SW 1271 (cell line): Measurements from ENCODE around the gene ROR1.

Source experiments
- DNase-seq, 2 experiments: peaks; one replicate each; lab custom pipeline; 2025; lab: John Stamatoyannopoulos, UW

ROR1 gene

DNA sequence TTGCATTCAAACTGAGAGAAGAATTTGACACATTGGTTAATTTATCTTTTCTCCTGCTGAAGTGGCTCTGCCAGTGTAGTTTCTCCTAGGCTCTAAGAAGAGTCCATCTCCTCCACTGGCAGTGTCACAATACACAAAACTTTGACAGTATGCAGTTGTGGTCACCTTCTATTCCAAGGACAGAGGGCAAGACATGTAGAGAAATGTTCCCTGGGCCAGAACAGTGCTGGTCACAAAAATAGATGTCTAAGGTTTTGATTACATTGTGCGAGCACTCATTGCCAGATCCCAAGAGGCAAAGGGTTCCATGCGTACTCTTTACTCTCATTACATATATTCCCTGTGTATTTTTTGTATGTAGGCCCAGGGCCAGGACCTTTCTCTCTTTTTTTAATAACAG lies 281.5 kb downstream of the ROR1 start:
- DNase-seq = no peak

DNA sequence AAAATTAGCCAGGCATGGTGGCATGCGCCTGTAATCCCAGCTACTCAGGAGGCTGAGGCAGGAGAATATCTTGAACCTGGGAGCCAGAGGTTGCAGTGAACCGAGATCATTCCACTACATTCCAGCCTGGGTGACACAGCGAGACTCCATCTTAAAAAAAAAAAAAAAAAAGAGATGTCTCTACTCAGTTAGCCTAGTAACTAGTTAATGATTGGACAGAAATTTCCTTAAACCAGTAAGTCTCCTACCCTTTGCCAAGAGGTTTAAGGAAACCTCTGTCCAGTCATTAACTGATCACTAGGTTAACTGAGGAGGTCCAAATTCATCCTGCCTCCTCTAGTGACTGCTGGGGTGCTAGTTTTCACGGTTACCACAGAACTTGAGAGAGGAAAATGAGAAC lies 285.7 kb downstream of the ROR1 start:
- DNase-seq = no peak

DNA sequence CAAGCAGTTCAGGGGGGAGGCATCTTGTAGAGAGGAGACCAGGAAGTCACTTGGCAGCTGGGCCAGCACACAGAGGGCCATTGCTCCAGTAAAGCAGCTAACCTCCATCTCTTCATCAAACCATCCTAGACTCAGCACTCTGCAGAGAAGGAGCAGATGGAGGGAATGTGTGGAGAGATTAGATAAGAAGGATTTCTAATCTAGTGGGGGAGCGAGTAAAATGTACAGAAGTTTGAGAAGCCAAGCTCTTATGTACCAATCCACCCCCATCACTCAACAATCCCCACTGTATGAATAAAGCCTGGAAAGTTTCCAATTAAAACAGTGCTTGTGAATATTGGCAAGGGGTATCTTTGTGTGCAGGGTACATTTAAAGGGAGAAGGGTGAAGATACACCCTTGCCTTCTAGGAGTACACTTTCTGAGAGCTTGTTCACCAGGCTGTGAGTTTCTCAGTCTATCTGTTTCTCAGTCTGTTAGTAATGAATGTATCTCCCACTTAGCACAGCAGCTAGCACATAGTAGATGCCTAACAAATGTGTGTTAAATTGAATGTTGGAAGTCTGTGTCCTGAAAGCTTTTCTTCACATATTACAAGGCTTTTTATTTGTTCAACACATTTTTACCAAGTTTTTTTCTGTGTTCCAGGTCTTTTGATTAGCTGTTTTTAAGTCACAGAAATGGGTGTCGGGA lies 286.9 kb downstream of the ROR1 start:
- DNase-seq = no peak

DNA sequence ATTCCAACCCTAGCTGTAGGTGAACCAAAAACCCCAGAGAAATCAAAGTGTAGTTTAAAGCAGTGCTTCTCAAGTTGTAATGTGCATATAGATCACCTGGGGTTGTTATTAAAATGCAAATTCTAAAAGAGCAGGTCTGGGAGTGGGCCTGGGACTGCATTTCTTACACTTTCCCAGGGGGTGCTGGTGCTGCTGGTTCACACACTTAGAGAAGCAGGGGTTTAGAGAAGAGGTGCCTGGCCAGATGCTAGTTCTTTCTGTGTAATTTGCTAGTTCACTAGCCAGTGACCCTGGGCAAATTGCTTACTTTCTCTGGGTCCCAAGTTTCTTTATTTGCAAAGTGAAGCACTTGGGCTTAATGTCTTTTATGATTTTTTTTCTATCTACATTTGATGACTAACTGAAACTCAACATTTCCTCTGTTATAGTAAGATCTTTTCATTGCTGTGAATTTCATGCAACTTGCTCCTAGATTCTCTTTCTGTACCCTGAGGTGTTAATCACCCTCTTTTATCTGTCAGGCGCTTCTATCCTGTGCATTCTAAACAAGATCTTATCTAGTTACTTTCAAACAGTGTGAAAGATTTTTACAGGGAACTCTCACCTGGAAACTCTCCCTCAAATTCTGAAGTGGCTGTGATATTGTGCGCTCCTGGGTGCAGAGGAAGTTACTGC lies 287.8 kb downstream of the ROR1 start:
- no peak for DNase-seq

DNA sequence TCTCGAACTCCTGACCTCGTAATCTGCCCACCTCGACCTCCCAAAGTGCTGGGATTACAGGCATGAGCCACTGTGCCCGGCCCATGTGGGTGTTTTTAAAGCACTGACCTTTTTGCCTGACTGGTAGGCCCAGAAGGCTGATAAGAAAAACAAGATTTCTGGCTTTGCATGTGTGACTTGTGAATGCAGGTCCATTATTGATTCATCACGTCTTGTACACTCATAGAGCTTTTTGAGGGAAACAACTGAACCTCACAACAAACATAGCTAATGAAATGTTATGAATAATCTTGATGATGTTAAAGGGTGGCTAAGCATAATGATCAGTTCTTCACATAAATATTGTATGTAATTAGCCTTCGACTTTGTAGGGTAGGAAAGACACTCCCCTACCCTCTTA lies 288.7 kb downstream of the ROR1 start:
- DNase-seq = no peak

DNA sequence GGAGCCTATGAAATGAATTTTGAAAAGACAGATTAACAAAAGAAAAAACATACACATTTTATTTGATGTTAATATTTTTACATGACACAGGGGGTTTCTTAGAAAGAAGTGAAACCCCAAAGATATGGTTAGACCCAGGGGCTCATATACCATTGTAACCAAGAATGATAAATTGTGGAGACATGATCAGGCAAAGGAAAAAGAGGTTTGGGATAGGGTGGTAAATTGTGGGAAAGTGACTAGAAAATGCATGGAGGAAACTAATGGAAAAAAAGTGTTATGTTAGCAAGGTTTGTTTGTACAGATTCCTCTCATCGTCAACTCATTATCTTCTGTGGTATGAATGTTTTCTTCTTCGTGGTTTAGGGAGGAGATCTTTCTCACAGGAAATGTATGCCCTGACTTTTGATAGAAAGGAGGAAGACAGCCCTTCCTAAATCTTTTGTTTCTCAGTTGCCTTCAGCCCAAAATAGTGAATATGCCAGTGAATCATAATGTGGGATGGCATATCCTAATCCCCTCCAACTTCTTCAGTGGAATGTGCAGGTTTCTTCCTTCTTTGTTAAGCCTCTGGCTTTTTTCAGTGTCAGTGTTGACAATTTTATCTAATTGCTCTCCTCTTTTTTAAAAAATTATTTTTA lies 289.2 kb downstream of the ROR1 start:
- DNase-seq = peak in 1 of 2 experiments; percentile 3

DNA sequence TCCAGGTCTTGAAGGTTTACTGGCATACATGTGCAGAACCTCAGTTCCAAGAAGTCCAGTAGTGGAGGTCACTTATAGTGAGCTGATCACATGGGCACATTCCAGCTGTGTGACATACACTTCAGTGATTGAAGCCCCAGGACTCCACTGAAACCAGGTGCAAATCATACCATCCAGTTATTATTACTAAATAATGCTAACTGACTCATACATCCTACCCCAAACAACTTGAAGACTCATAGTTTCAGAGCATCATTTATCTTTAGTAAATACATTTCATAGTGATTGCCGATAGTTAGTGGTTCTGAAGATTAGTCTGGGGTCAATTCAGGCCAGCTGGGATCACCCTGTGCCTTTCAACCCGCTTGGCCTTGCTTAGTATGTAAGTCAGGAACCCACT lies 291.8 kb downstream of the ROR1 start:
- no peak for DNase-seq

DNA sequence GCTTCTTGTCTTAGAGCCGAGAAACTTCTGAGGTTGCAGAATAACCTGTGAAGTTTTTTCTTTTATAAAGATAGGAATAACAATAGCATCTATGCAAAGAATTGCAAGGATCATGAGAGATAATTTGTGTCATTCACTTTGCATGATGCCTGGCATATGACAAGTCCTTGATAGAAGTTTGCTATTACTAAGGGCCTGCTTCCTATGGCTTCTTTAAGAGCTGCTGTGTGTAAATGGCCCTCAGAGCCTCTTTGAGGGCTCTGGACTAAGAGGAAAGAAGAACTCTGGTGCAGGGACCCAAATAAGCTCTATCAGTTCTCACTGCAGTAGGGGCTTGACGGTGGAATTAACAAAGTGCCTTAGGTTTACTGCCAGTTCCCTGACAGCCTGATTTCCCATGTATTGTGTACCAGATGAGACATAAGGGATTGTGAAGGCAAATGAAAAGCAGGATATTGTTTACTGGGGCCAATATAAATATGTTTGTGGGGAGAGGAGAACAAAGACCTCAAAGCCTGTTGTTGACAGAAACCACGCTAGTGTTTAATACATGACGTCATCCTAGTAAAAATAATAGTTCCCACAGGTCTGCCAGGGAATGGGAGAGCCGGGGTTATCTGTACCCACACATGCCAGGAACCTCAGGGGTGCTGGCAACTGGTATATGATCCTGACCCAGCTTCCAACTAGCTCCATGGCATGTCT lies 298.4 kb downstream of the ROR1 start:
- no peak for DNase-seq

DNA sequence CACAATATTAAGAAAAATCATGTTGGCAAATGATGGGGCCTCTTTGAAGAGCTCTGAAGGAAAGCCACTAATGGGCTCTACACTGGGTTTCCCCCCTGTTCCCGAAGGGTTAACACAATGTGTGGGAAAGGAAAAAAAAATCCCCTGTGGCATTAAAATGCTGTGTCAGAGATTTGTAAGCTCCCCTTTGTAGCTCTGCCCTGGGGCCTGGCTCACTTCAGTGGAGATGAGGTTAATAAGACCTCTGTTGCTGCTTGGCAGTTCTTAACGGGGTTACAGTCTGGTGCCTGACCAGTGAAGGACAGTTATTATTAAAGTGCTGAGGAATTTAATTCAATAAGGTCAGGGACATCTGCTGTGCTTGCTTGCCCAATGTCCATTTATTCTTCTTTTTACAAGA lies 299.9 kb downstream of the ROR1 start:
- no peak for DNase-seq

DNA sequence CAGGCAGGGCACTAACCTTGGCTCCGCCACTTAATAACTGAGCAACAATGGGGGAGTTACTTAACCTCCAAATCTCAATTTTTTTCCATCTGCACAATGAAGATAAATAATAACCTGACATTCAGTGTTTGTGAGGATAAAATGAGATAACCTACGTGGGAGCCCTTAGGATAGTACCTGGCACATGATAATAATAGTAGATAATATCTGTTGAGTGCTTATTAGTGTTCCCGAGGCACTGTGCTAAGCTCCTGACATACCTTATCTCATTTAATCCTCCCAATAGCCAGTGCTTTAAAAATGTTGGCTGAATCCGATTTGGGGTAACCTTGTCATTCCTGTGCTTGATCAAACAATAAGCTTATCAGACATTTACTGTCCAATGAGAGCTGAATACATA lies 300.9 kb downstream of the ROR1 start:
- no peak for DNase-seq

DNA sequence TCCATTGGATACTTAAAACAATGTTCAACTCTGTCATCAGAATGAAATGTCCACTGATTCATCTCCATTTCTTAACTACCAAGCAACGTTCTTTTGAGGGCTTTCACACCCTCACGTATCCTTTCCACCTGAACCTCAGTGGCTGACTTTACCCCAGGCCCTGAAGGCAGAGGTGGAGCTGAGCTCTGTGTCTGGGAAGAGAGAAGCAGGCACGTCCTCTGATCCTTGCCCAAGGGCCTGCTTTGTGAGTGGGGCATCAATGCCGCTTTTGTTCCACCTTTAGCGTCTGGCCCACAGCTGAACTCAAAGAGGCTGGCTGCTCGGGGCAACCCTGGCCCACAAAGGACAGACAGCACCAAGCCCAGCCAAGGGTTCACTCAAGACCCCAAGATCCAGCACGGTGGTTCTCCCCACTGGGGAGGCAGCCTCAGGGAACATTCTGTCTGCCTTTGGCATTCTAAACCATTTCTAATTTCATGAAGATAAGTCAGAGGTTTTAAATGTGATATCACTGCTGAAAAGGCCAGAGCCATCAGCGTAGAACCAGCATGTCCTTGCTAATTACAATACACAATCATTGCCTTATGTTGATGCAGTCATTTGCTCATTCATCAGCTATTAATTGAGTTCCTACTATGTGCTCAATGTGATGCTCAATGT lies 303.6 kb downstream of the ROR1 start:
- DNase-seq = no peak

DNA sequence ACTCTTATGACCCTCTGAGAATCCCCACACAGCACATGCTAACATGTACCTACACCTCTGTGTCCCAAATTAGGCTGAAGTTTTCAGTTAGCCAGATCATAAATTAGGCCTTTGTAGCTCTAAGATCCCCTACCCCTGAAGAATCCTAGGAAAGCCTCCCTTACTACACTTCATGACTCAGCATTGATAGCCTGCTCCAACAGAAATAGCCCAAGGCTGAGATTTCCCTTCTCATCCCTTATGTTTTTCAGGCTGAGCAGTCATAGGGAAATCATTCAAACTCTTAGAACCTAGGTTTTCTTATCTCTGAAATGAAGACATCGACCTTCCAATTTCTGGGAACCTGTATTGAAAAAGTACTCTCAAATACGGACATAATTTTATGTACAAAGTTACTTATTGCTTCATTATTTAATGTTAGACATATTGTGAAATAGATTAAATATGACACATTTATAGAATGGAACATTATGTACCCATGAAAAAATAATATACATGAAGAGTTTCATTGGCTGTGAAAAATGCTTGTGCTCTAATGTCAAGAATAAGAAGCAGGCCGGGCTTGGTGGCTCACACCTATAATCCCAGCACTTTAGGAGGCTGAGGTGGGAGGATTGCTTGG lies 307.2 kb downstream of the ROR1 start:
- DNase-seq = no peak

DNA sequence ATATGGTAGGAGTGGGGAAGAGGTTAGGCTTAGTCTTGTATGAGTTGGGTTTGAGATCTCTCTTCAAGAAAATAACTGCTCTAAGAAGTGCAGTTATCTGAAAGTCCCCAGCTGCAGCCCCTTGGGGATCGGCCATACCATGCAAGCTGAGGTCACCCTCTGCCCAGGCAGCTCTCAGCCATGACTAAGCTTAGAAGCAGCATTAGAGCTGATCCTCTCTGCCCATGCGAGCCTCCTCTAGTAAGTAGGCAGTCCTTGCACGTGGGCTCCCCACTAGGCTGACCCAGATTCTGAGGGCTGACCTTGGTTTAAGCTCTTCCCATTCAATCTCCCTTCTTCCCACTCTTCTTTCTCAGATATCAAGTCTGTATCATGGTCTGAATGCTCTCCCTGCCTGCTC lies 308.6 kb downstream of the ROR1 start:
- no peak for DNase-seq

DNA sequence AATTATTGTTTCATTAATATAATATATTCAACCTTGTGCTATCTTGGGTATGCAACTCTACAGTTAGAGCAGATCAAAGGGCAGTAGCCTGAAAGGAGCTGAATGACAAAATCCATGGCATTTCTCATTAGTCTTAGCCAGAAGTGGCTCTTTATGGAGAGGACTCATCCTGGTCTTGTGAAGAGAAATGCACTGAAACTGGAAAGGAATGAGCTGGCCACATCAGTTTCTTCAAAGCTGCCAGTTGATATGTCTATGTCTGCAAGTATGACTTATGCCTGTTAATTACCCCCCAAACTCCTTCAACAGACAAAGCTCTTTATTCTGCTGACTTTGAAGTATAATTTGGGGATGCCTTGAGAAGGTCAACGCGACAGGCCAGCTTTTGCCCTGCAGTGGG lies 310.6 kb downstream of the ROR1 start:
- DNase-seq = no peak

DNA sequence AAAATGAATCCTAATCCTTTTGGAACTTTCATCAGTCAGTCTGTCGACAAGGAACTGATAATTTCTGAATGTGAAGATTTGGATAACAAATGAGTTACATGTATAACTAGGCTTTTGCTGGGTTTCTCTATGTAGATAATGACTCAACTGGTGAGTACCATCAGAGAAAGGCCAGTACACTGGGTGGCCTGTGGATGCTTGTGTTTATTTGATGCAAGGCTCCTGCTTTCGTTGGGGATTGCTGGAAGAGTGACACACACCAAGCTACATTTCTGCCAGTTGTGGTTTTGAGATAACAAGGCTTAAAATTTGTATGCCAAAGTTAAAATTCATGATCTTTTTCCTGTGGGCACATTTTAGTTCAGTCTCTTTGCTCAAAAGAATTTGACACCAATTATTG lies 314.0 kb downstream of the ROR1 start:
- DNase-seq = no peak

DNA sequence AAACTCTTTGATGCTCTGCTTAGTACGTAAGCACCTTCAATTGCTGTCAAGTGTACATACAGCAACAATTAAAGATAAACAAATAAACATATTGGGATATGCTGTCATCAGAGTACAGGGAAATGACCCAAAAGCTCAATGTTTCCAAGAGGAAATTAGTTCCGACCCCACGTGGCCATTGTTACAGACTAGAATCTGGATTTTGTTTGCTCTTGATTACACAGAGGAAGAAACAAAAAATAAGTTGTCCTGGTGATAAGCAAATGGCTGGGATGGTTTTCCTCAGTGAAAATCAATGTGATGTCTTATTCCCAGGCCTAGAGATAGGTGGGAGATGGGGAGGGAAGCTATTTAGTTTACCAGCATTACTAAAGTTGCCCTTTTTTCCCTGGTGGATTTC lies 316.6 kb downstream of the ROR1 start:
- DNase-seq = no peak

DNA sequence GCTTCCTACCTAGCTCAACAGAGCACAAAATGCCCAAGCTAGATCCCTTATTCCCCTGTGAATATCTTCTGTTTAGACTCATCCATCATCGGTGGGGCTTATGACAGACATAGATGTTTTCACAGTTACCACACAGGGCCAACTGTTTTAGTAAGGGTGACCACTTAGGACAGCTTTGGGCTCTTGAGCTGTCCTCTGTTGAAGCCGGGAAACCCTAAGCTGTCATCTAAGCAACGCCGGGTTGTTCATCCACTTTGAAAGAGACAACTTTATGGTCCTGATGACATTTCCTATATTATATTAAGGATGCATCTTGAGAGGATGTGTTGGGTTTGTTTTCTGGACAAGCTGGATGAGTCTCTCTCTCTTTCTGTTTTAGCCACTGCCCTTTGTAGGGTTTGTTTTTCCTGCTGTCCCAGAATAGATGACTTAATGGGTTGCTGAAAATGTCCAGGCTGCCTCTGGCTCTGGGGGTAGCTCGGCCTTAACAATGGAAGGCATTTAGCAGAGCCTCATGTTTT lies 319.1 kb downstream of the ROR1 start:
- no peak for DNase-seq

DNA sequence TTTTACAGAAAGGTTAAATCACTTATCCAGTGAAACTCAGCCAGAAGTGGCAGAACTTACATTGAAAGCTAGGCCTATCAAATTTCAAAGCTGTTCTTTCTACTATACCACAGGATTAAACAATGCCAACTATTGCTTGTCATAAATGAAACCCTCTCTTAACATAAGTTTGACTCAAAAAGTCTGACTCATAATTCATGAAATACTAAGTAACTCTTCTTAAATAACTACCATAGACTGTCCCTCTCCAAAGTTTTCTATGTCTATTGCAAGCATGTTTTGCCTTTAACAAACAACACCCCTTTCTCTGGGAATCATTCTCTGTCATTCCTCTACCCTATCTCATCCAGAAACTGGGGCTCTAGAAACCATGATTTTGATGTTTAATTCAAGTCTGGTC lies 320.1 kb downstream of the ROR1 start:
- no peak for DNase-seq

DNA sequence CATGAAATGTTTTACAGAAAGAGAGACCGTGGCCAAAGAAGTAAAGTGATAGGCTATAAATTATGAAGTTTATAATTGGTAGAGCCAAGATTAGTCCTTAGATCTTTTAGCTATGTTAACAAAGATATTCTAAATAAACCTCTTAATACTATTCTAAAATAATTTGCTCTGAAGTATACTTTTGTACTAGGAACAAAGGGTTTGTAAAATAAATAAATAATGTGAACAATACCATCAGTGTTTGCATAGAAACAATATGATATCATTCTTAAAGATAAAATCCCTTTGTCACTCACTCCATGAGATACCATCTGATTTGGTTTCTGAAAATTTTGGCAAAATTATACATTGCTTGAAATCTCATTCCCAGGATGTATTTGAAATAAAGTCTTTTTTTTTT lies 322.0 kb downstream of the ROR1 start:
- DNase-seq = no peak

DNA sequence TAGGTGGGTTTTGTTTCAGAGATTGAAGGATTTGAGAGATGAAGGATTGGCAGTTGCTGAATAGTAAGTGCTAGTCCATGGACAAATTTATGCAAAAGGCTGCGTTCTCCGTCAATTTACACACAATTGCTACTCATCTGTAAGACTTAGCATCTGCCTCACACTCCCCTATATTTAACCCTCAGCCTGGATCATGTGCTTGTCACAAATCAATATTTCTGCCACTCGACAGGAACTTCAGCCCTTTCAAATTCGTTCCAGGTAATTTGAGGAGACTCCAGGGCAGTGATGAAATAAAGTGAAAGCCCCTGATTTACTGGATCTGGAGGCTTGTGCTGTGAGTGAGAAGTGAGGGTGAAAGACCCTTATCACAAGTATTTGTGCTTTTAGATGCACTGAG lies 324.0 kb downstream of the ROR1 start:
- DNase-seq = no peak

DNA sequence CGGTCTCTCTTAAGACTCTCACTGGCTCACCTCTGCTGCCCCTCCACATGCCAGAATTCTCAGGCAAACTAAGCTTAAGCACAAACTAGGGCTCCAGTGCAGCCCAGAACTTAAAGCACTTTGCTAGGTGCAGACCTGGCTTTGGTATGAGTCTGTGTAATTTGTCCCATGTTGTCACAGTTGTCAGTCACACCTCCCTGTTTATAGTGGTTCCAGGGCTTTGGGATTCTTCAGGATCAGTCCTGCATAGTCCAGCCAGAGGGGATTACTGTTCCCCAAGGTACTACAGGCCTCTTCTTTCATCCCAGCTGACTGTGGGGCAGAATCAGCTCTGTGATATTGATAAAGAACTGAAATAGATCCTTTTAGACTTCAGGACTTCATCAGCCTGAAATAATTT lies 324.6 kb downstream of the ROR1 start:
- DNase-seq = no peak
